HepG2 (cell line): ENCODE measurements around the gene SRGAP3. TPM values are rescaled to one million over a fixed set of nuclear protein-coding genes. Genes with fewer than 3 reads are reported as not detected.

Experiments
- AGO2 ChIP-seq: fragments of 200-400 bp; formaldehyde crosslinking; optimal IDR thresholded peaks from 2 replicates; pipeline ENCODE3; 2017; ENCODE audit warnings: mild to moderate bottlenecking, low read depth, low read length, moderate library complexity
- ARHGAP35 ChIP-seq: sonication (generic); formaldehyde crosslinking; IDR thresholded peaks from 2 replicates; pipeline ENCODE4 v1.9.0; 2022; ENCODE audit warnings: mild to moderate bottlenecking, inconsistent platforms, moderate library complexity, missing genetic modification reagents, borderline replicate concordance
- CERS6 ChIP-seq: sonication (generic); formaldehyde crosslinking; IDR thresholded peaks from 2 replicates; pipeline ENCODE4 v1.5.0; 2020; ENCODE audit warnings: missing genetic modification reagents
- CHCHD3 ChIP-seq: sonication (generic); formaldehyde crosslinking; IDR thresholded peaks from 2 replicates; pipeline ENCODE4 v1.8.0; 2022; ENCODE audit warnings: mild to moderate bottlenecking, missing genetic modification reagents, moderate library complexity
- GATAD1 ChIP-seq: IDR thresholded peaks from 2 replicates; pipeline ENCODE4 v1.6.1; 2016; ENCODE audit warnings: missing genetic modification reagents, missing compliant biosample characterization
- HOMEZ ChIP-seq: IDR thresholded peaks from 2 replicates; pipeline ENCODE4 v1.6.1; 2016; ENCODE audit warnings: low read depth
- MAFG ChIP-seq: sonication (generic); formaldehyde crosslinking; IDR thresholded peaks from 2 replicates; pipeline ENCODE4 v1.5.1; 2020; ENCODE audit warnings: mild to moderate bottlenecking, missing genetic modification reagents
- POLR2AphosphoS5 ChIP-seq: IDR thresholded peaks from 2 replicates; pipeline ENCODE4 v1.6.1; 2012; ENCODE audit warnings: low read depth, low read length
- SATB2 ChIP-seq: sonication (generic); formaldehyde crosslinking; IDR thresholded peaks from 2 replicates; pipeline ENCODE4 v1.5.0; 2020; ENCODE audit warnings: missing genetic modification reagents
- SMAD9 ChIP-seq: sonication (generic); formaldehyde crosslinking; IDR thresholded peaks from 2 replicates; pipeline ENCODE4 v1.5.1; 2020; ENCODE audit warnings: mild to moderate bottlenecking, missing genetic modification reagents
- TCF7L2 ChIP-seq: IDR thresholded peaks from 2 replicates; pipeline ENCODE4 v1.6.1; 2011; ENCODE audit warnings: mild to moderate bottlenecking, low read depth, low read length, moderate library complexity
- TOE1 ChIP-seq: sonication (generic); formaldehyde crosslinking; IDR thresholded peaks from 2 replicates; pipeline ENCODE4 v1.4.0; 2020; ENCODE audit warnings: mild to moderate bottlenecking, missing genetic modification reagents
- U2AF1 ChIP-seq: fragments of 200-400 bp; formaldehyde crosslinking; optimal IDR thresholded peaks from 2 replicates; pipeline ENCODE3; 2017; ENCODE audit warnings: mild to moderate bottlenecking, low read depth, low read length
- ZBTB7A ChIP-seq: sonication (generic); formaldehyde crosslinking; IDR thresholded peaks from 2 replicates; pipeline ENCODE4 v1.8.0; 2022; ENCODE audit warnings: mild to moderate bottlenecking, missing genetic modification reagents
- ZFP62 ChIP-seq: sonication (generic); formaldehyde crosslinking; IDR thresholded peaks from 2 replicates; pipeline ENCODE4 v1.4.0; 2020; ENCODE audit warnings: missing genetic modification reagents
- ZNF101 ChIP-seq: sonication (generic); formaldehyde crosslinking; IDR thresholded peaks from 2 replicates; pipeline ENCODE4 v1.4.0; 2020; ENCODE audit warnings: mild to moderate bottlenecking, low read depth, missing genetic modification reagents, borderline replicate concordance
- ZNF205 ChIP-seq: IDR thresholded peaks from 2 replicates; pipeline ENCODE4 v1.6.1; 2018; ENCODE audit warnings: missing biosample characterization, missing genetic modification reagents
- ZNF343 ChIP-seq: sonication (generic); formaldehyde crosslinking; IDR thresholded peaks from 2 replicates; pipeline ENCODE4 v1.4.0; 2020; ENCODE audit warnings: mild to moderate bottlenecking, missing genetic modification reagents
- ZNF556 ChIP-seq: sonication (generic); formaldehyde crosslinking; IDR thresholded peaks from 2 replicates; pipeline ENCODE4 v1.4.0; 2020; ENCODE audit warnings: mild to moderate bottlenecking, missing genetic modification reagents, borderline replicate concordance
- ZNF607 ChIP-seq: sonication (generic); formaldehyde crosslinking; IDR thresholded peaks from 2 replicates; pipeline ENCODE4 v1.5.1; 2020; ENCODE audit warnings: missing genetic modification reagents, mild to moderate bottlenecking, borderline replicate concordance
- ZNF629 ChIP-seq: sonication (generic); formaldehyde crosslinking; conservative IDR thresholded peaks from 2 replicates; pipeline ENCODE4 v1.5.0; 2020; ENCODE audit warnings: missing genetic modification reagents
- ZNF646 ChIP-seq: sonication (generic); formaldehyde crosslinking; IDR thresholded peaks from 2 replicates; pipeline ENCODE4 v1.9.0; 2021; ENCODE audit warnings: mild to moderate bottlenecking, missing genetic modification reagents
- polyA plus RNA-seq, 8 experiments: library from polyadenylated mRNA; depleted of rRNA in 3 of 8; stranded (reverse) in 7 of 8; unstranded in 1 of 8; fragments of >200 nt; fragmentation: Illumina TruSeq in 4 of 8; extraction: Trizol in 4 of 8; gene quantifications; 2 replicates each; pipeline versions ENCODE4 v1.2.1 to v1.2.3, GENCODE V29; 2011 to 2016; ENCODE audit warnings: low read depth in 4 of 8, missing spikeins in 1 of 8, mixed read lengths in 1 of 8; ENCODE audit not compliant: insufficient read depth in 1 of 8
- total RNA-seq, 5 experiments: library from RNA; depleted of rRNA; stranded (reverse); fragments of >200 nt; fragmentation: Illumina TruSeq; extraction: Trizol; gene quantifications; 2 replicates each; pipeline ENCODE4 v1.2.3, GENCODE V29; 2016; ENCODE audit warnings: low read depth in 1 of 5

The SRGAP3 gene
- total and polyA plus RNA-seq, 2 of the 13 experiments (the other 11 are each of a cell fraction or from before 2014, with no cell fraction given), result 1.2 to 1.4 TPM

GRCh38 chr3:8963137-8963853, 286.2 kb downstream of the SRGAP3 start, which contains the start of gene RAD18 (continued):
- TF ChIP-seq ZNF343 (CRISPR knock-in tag), result no peak
- TF ChIP-seq ZNF629 (CRISPR knock-in tag), result no peak
- TF ChIP-seq CHCHD3, result no peak
- TF ChIP-seq ZBTB7A, result no peak
- peak; percentile 65 for TF ChIP-seq POLR2AphosphoS5
- TF ChIP-seq HOMEZ, result no peak
- TF ChIP-seq ZNF101 (CRISPR knock-in tag), result no peak
- TF ChIP-seq ZNF205 (CRISPR knock-in tag), result no peak
- TF ChIP-seq ZNF646 (CRISPR knock-in tag), result no peak
- TF ChIP-seq ARHGAP35 (CRISPR knock-in tag), result no peak
- TF ChIP-seq ZNF556 (CRISPR knock-in tag), result peak; percentile 86; the same call in 1 of the 2 replicates
- TF ChIP-seq SATB2, result no peak
- no peak for TF ChIP-seq U2AF1
- TF ChIP-seq TCF7L2, result no peak
- no peak for TF ChIP-seq TOE1 (CRISPR knock-in tag)
- peak; percentile 99 for TF ChIP-seq GATAD1 (CRISPR knock-in tag)
- TF ChIP-seq AGO2, result peak; percentile 35
- peak; percentile 5; the same call in 1 of the 2 replicates for TF ChIP-seq ZNF607 (CRISPR knock-in tag)
- no peak for TF ChIP-seq SMAD9 (CRISPR knock-in tag)
- no peak for TF ChIP-seq MAFG
- no peak for TF ChIP-seq CERS6
- TF ChIP-seq ZFP62 (CRISPR knock-in tag), result no peak
